Activated CD4-positive, alpha-beta T cell treated with anti-CD3 and anti-CD28 coated beads, Interleukin-2, amount 50 U/mL, for 24 hours (primary cell): ENCODE data around the gene CDC42.
"Not testable (repeated sequence)": the region's sequence is repeated elsewhere in the genome, so short reads cannot be mapped to it uniquely, and the experiment has no call there.

Experiments
- DNase-seq, 2 donors: peaks; one replicate each; pipeline ENCODE4 v3.0.0-alpha.2; 2020; ENCODE audit warnings: low read depth in 1 of 2, low spot score in 1 of 2

CDC42 gene

GRCh38 chr1:22052115-22053016, at the start of gene CDC42:
TSS of gene CDC42 (plus strand) at chr1:22052709. CDS start at chr1:22078479, 25,770 bp downstream.
- DNase-seq = peak; percentile 94 to 95

DNA sequence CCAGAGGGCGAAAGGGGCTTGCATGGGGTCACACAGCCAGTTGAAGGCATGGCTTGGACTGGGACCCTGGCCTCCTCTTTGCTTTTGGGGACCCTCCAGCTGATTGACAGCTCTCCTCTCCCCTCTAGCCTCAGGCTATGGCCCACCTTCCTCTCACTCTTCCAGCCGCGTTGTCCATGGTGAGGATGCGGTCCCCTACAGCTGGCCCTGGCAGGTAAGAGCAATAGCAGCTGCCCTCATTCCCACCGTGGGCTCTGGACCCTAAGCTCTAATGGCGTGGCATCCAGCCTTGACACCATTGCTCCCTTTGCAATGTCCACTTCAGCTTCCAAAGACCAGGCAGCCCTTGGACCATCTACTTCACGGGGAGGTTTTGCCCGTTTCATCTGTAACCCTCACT, 49.6 kb upstream of the CDC42 start:
- DNase-seq = not testable (repeated sequence)

DNA sequence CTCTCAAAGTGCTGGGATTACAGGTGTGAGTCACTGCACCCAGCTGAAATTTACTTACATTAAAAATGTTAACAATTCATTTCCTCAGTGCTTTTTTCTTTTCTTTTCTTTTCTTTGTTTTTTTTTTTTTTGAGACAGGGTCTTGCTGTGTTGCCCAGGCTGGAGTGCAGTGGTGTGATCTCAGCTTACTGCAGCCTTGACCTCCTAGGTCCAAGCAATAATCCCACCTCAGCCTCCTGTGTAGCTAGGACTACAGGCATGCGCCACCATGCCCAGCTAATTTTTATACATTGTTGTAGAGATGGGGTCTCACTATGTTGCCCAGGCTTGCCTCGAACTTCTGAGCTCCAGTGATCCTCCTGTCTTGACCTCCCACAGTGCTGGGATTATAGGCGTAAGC, 48.5 kb upstream of the CDC42 start:
- DNase-seq = not testable (repeated sequence)

GRCh38 chr1:22005261-22006149, 47.0 kb upstream of the CDC42 start:
- not testable (repeated sequence) for DNase-seq

DNA sequence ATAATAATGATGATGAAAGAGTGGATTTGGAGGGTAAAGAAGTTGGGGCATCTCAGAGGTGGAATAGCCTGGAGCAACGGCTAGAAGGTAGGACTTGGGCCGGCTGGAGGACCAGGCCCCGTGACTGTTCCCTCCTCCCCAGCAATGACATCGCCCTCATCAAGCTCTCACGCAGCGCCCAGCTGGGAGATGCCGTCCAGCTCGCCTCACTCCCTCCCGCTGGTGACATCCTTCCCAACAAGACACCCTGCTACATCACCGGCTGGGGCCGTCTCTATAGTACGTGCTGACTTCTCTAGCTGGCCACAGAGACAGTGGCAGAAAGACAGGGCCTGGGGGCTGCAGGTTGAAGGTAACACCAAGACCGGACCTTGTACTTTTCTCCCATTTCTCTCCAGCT, 45.8 kb upstream of the CDC42 start:
- not testable (repeated sequence) for DNase-seq

DNA sequence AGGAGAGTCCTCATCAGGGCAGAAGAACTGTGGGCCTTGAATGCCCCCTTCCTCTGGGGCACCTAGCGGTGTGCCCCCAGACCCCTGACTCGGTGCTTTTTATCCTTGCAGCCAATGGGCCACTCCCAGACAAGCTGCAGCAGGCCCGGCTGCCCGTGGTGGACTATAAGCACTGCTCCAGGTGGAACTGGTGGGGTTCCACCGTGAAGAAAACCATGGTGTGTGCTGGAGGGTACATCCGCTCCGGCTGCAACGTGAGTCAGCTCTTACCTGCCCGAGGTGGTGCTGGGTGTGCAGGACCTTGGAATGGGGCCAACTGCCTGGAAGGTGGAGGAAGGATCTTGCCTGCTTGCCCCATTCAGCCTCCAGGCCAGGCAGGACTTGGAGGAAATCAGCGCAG, 45.2 kb upstream of the CDC42 start:
- not testable (repeated sequence) for DNase-seq

GRCh38 chr1:22009566-22009965, 42.9 kb upstream of the CDC42 start:
- not testable (repeated sequence) for DNase-seq

- not testable (repeated sequence) for DNase-seq
Measured at GRCh38 chr1:22012752-22013151, 39.8 kb upstream of the CDC42 start.

GRCh38 chr1:22014575-22015206, 37.8 kb upstream of the CDC42 start:
- DNase-seq = not testable (repeated sequence)

DNA sequence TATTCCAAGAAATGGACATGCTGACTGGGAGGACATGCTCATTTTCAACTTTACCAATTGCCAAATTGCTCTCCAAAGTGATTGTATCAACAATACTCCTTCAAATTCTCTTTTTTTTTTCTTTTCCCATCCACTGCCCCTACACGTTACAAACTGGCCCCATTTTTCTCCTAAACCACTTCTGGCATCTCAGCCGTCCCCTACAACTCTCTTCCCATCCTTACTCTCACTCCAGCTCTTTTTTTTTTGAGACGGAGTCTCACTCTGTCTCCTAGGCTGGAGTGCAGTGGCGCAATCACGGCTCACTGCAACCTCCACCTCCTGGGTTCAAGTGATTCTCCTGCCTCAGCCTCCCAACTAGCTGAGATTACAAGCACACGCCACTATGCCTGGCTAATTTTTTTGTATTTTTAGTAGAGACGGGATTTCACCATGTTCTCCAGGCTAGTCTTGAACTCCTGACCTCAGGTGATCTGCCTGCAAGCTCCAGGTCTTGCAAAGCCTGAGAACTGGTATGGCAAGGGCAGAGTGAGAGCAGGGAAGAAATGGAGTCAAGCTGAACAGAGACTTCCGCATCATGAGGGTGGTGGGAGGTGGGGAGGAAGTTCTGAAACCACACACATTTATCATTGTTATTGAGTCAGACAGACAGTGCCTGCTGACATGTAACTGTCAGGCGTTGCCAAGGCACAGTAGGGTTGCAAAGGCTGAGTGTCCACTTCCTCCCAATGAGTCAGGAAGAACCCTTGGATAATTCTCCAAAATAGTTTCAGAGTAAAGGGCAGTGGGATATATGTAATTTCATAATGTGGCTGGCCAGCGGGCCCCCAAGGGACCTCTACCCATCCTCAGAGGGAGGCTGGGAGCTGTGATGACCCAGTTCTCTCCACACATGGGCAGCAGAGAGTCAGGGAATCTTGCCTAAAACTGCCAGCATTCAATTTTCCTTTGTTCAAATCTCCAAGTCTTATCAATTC, 33.6 kb upstream of the CDC42 start:
- peak; percentile 16 to 70 for DNase-seq

GRCh38 chr1:22021061-22021460, 31.4 kb upstream of the CDC42 start:
- DNase-seq = no peak

DNA sequence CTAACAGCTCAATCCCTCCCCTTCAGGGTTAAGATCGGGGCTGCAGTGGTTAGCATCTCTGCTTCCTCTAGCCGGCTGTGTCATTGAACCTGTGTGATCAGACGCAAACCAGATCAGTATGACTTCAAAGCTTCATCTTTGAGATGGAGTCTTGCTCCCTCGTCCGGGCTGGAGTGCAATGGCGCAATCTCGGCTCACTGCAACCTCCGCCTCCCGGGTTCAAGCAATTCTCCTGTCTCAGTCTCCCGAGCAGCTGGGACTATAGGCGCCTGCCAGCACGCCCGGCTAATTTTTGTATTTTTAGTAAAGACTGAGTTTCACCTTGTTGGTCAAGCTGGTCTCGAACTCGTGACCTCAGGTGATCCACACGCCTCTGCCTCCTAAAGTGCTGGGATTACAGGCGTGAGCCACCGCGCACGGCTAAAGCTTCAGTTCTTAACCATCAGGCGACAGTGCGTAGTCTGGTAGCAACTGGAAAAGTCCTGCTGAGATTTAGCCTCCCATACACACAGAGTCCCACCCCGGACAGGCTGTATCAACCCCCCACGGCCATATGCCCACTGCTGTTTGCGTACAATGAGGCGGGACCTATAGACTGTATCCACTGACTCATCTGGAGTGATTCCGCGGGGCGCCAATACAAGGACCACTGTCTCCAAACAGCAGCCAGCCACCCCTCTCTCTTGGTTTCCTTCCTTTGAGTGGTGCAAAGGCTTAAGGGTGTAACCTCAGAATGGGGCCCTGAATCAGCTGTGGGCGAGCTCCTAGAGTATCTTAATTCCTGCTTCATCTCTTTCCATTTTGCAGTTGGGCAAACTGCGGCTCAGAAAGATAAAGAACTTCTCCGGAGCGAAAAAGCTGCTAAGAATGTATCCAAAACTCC, 27.8 kb upstream of the CDC42 start:
- DNase-seq = peak; percentile 41 to 72

GRCh38 chr1:22025368-22026155, 26.9 kb upstream of the CDC42 start:
- DNase-seq = peak; percentile 73 to 92

DNA sequence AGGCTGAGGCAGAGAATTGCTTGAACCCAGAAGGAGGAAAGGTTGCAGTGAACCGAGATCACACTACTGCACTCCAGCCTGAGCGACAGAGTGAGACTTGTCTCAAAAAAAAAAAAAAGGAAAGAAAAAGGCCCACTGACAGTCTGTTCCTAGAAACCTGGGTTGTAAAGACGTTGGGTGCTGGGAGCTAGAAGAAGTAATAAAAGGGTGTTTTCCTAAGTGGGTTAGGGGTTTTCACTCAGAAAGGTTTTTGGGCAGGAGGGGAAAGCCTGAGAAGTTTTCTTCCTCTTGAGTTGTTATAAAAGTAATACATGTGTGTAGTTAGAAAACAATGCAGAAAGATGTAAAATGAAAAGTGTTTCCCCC, 25.6 kb upstream of the CDC42 start:
- no peak for DNase-seq

DNA sequence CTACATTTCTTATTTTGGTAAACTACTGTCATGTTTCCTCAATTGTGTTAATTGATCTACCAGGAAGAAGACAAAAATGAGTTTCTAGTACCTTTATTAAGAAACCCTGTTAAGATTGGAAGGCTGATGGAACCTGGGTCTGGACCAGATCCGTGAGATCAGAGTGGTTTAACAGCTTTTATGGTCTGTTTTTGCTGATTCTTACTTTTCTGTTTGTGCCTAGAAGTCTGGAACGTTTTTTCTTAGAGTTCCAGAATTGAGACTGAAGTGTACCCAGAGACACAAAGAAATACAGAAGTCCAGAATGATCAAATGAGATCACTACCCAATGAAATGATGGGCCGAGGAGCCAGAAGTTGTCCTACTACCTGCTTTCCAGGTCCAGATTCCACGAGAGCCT, 22.5 kb upstream of the CDC42 start:
- DNase-seq = no peak

DNA sequence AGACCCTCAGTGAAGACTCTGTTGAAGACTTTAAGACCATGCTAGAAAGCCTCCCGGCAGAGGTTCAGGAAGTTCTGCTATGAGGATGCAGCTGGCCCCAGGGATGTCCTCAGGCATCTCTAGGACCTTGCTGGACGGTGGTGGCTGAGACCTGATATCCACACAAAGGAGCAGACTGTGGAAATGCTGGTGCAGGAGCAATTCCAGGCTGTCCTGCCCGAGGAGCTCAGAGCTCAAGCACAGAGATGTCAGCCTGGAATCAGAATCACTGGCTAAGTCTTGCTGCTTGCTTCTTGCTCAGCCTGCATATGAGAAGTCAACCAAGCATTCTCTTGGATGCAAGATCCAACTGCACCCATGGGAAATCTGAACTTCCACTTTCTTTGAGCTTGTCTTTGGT, 22.0 kb upstream of the CDC42 start:
- no peak for DNase-seq

GRCh38 chr1:22031214-22031962, 21.1 kb upstream of the CDC42 start:
- DNase-seq = no peak

DNA sequence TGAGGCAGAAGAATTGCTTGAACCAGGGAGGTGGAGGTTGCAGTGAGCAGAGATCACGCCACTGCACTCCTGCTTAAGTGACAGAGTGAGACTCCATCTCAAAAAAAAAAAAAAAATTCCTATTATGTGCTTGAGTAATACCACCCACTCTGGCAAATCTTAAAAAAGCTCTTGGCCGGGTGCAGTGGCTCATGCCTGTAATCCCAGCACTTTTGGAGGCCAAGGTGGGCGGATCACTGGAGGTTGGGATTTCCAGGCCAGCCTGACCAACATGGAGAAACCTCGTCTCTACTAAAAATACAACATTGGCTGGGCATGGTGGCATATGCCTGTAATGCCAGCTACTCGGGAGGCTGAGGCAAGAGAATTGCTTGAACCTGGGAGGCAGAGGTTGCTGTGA, 17.7 kb upstream of the CDC42 start:
- not testable (repeated sequence) for DNase-seq
